GM18507 (cell line): ENCODE measurements around the gene DLGAP4.
"Not testable (repeated sequence)": the region's sequence is repeated elsewhere in the genome, so short reads cannot be mapped to it uniquely, and the experiment has no call there.

Experiments
- DNase-seq: peaks from one replicate; pipeline ENCODE4 v3.0.0; 2011; ENCODE audit warnings: low read depth; ENCODE audit not compliant: insufficient read length; ENCODE audit errors: extremely low spot score
- FAIRE-seq: peaks from 2 replicates; lab custom pipeline; 2011; peaks lifted over from hg19 to GRCh38; lab: Jason Lieb, UNC

DLGAP4 gene

DNA sequence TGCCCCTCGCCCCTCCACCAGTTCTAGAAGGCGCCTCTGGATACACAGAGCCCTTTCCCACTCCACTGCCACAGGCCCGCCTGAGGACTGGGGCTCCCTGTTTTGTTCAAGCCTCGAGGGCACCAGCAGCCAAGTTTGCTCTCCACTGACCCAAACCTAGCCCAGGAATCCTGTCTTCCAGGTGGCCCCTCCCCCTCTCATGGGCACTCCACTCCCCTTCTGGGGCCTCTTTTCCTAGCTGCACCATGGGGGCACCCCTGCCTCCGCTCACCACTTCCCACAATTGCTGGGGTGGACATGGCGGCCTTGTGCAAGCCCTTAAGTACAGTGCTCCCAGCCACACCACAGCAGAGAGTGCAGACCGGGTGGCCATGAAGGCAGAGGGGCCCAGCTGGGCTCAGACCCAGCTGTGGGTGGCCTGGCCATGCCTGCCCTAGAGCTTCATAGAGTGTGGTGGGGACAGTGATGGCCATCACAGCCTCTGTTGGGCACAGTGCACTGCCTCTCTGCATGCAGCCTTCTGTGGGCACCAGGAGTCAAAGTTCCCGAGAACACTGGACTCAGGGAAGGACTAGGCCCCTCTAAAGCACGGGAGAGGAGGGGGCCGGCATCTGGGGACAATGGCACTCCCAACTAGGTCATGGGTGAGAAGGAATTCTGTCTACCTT, 236.5 kb downstream of the DLGAP4 start:
- DNase-seq (no peak), FAIRE-seq (no peak)

DNA sequence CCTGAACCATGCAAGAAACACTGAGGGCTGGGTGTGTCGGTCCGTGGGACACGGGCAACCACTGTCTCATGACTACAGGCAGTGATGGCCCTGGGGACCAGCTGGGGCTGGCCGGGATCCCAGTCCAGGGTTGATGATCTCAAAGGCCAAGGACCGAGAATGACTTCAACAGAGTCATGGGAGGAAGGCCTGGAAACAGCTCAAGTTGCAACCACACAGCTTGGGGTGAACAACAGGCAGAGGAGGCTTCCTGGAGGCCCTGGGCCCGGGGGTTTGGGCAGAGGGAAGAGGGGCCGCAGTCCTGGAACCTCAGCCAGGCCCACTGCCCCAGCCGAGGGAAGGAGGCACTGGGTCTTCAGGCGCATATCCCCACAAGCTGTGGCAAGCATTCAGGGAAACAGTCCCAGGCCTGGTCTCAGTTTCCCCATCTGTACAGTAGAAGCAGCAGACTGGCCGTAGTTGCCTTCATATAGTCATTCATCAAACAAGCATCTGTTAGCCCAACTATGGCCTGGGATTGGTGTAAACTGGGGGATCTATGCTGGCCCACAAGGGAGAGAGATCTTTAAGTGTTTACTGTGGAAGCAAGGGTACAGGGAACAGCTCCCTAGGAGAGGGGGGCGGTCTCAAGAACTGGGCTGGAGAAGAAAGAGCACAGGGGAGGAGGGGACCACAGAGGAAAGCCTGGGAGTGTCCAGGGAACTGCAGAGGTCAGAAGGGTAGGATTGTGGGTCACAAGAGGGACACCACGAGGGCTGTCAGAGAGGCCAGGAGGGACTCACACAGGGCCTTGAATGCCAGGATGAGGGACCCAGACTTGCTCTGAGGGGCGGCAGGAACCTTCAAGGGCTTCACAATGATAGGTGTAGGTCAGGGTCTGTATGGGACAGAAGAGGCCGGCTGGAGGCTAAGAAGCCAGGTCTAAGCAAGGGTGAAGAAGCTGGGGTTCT, 237.3 kb downstream of the DLGAP4 start:
- no peak for FAIRE-seq
- DNase-seq, result no peak

DNA sequence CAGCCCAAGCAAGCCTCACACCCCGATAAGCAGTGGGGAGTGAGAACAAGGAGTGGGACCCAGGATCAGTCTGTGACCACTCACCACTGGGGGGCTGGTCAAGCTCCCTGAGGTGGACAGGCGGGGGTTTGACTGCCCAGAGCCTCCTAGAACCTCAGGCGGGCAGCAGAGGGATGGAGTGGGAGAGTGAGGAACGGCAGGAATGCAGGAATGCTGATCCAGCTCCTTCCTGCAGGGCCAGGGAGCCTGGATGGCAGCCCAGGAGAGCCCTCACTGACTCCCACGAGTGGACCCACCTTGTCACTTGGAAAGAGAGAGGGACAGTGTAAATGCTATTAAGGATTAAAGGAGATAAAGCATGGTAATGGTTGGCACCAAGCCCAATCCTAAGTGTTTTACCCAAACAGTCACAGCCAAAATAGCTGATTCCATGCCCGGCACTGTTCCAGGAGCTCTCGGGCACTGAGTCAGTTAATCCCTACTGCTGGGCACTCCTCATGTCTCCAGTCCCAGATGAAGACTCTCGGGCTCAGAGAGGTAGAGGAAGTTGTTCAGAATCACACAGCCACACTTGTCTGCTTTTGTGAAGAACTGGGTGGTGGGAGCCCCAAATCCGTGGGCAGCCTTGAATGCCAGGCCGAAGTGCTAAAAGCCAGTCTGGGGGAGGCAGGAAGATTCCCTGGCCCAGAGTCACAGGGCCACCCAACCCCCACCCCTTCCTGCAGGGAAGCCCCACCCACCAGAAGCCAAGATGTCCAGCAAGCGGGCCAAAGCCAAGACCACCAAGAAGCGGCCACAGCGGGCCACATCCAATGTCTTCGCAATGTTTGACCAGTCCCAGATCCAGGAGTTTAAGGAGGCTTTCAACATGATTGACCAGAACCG, 238.2 kb downstream of the DLGAP4 start:
- FAIRE-seq (no peak), DNase-seq (no peak)

DNA sequence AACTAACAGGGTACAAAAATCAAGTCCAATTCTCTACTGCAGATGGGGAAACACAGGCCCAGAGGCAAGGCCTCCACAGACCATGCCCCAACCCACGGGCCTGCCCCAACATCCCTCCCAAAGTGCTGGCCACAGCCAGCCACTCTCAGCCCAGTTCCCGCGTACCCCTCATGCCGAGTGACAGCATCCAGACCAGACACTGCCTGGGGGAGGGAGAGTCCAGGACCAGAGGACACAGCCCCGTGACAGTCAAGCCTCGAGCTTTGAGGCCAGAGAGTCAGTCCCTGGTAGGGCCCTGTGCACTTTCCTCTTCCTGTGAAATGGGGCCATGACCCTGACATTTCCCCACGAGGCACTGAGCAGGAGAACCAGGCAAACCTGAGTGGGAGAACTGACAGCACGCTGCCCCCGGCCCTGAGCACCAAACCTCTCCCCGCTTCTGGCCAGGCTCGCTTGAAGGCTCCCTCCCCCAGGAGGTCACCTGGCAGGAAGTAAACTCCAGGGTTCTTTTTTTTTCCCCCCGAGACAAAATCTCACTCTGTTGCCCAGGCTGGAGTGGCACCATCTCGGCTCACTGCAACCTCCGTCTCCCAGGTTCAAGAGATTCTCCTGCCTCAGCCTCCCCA, 240.1 kb downstream of the DLGAP4 start:
- no peak for DNase-seq
- FAIRE-seq, result no peak

DNA sequence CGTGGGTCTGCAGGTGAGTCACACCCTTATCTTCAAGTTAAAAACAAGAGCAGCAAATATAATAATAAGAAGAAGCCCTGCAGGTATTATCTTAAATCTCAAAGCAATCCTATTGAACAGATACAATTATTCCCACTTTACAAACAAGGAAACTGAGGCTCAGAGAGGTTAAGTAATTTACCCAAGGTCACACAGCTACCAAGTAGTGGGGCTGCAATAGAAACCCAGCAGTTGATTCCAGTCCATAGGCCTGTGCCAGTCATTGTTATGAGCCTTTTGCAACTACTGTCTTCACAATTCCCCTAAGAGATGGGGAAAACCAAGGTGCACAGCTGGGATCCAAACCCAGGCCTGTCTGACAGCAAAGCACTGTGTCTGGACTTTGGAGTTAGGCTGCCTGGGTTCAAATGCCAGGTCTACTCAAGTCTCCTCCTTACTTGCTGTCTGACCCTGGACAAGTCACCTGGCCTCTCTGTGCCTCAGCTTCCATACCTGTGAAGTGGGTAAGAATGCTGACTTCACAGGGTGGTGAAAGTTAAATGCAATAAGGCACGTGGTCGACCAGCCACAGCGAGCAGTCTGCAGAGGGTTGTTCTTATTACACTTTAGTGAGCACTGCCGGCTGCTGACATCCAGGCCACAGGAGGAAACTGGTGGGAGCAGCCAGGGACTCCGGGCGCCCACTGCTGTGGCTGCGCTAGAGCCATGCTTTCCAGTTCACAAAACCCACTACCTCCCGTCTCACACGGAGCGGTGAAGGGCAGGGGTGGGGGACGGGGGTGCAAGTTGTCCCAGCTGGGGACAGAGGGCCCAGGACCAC, 241.3 kb downstream of the DLGAP4 start:
- no peak for DNase-seq
- FAIRE-seq, result no peak

DNA sequence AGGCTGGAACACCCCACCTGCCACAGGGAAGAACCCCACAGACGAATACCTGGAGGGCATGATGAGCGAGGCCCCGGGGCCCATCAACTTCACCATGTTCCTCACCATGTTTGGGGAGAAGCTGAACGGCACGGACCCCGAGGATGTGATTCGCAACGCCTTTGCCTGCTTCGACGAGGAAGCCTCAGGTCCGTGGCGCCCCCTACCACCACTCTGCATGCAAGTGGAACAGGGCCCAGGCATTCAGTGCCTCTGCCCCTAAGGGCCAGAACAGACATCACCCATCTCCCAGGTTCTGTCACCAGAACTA, 241.8 kb downstream of the DLGAP4 start:
- DNase-seq, result no peak
- FAIRE-seq, result no peak

DNA sequence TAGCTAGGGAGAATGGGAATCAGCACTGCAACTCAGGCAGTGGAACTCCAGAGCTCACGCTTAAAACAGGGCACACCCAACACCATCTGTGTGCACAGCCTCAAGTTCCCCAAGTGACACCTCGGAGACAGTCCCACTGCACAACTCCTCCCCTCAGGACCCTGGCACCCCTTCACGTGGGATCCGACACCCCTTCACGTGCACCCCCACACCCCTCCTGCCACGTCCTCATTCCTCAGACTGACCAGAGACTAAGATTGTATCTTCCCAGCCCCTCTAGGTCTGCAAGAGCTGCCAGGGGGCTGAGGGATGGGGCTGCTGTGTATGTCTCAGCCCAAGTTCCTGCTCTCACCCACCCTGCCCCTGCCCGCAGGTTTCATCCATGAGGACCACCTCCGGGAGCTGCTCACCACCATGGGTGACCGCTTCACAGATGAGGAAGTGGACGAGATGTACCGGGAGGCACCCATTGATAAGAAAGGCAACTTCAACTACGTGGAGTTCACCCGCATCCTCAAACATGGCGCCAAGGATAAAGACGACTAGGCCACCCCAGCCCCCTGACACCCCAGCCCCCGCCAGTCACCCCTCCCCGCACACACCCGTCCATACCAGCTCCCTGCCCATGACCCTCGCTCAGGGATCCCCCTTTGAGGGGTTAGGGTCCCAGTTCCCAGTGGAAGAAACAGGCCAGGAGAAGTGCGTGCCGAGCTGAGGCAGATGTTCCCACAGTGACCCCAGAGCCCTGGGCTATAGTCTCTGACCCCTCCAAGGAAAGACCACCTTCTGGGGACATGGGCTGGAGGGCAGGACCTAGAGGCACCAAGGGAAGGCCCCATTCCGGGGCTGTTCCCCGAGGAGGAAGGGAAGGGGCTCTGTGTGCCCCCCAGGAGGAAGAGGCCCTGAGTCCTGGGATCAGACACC, 242.8 kb downstream of the DLGAP4 start:
- FAIRE-seq, result no peak
- DNase-seq, result no peak

DNA sequence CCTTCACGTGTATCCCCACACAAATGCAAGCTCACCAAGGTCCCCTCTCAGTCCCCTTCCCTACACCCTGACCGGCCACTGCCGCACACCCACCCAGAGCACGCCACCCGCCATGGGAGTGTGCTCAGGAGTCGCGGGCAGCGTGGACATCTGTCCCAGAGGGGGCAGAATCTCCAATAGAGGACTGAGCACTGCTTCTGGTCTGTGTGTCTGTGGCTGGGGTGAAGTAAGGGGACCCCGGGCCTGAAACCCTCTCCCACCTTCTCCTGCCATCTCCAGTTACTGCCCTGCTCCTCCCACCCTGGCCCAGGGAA, 243.4 kb downstream of the DLGAP4 start:
- DNase-seq (no peak), FAIRE-seq (no peak)

DNA sequence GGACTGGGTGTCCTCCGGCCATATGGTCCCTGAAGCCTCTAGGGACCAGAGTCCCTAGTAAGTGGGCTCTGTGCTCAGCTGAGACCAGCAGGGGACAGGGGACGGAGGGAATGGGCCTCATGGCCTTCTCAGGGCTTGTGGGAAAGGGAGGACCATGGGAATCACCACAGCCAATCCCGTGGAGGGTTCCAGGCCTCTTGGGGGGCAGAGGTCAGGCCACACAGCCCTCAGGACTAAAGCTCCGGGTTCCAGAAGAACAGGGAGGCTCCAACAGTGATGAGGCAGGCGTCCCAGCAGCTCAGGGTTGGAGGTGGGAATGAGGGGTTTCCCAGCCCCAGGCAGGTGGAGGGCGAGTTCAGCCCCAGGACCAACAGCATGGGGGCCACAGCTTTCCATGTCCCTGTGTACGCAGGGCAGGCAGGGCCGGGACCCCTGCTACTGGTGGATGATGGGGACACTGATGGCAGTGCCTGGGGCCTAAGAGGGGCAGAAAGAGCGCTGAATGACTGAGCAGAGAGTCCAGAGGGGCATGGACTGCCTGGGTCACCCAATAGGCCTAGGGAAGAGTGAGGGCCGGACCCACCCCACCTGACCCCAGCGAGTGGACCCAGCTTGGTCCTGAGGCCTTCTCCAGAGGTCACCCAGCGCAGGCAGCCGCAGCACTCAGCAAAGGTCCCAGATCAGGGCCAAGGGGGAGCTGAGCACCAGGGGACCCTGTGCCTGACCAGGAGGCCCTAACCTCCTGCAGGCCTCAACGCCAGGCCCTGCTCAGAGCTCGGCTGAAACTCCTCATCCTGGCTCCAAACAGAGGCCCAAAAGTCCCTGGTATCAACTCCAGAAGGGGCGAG, 244.0 kb downstream of the DLGAP4 start:
- FAIRE-seq, result no peak

DNA sequence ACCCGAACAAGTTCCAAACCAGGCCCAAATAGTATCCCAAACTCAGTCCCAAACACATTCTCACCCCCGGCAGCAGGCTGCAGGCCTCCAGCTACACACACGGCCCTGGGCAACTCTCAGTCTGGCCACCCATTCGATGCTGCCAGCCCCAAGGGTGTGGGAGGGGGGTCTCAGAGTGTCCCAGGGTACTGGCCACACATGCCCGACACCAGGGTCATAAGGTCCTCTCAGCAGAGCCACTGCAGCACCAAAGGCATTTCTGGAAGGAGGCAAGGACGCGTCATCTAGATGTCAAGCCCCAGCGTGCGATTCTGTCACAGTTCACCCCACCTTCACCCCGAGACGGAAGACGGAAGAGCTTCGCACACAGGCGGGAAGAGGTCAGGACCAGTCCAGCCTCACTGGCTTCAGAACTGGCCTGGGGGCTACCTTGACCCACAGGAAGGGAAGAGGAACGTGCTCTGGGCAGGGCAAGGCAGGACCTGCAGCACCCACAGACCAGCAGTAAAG, 244.7 kb downstream of the DLGAP4 start:
- no peak for DNase-seq
- no peak for FAIRE-seq

More for the DNA sequence above, 244.0 kb downstream of the DLGAP4 start:
- no peak for DNase-seq

DNA sequence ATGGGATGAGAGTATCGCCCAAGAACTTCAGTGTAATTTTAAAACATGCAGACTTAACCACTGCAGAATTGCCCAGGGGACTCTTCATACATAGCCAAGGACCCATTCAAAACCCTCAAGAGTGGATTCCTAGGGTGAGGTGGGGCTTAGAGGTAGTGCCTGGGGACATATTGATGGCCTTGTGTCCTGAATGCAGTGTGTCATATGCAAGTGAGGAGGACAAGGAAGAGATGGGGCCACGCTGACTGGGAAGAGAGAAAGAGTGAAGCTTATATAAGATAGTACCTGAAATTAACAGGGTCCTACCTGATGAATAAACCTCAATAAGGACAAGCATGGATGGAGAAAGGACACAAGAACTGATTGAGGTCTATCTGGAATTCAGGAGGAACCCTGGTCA, 249.1 kb downstream of the DLGAP4 start:
- DNase-seq (no peak), FAIRE-seq (no peak)

DNA sequence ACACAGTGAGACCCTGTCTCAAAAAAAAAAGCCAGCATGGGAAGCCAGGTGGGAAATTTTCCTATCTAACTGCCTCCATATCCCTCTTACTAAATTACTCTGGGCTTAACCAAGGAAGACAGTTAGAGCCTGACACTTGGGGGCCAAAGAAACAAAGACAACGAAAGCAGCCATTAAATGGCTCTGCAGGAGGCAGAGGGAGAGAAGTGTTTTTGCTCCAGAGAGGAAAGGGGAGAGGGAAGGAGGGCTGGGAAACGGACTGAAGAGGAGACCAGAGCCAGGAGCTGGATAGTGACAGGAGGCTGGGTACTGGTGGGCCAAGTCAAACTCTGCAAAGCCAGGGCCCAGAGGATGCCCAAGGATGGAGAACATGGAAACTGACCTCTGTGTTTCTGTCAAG, 256.6 kb downstream of the DLGAP4 start:
- no peak for FAIRE-seq
- DNase-seq, result no peak

DNA sequence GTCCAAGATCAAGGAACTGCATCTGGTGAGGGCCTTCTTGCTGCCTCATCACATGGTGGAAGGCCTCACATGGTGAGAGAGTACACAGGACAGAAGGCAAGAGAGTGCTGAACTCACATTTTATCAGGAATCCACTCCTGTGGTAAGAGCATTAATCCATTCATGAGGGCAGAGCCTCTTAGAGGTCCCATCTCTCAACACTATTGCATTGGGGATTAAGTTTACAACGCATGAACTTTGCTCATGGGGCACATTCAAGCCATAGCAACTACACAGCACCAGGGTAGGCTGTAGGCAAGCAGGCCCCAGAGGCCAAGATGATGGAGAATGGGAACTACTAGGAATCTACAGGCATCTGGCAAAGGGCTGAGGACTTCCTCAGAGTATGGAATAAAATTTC, 257.2 kb downstream of the DLGAP4 start:
- no peak for FAIRE-seq

DNA sequence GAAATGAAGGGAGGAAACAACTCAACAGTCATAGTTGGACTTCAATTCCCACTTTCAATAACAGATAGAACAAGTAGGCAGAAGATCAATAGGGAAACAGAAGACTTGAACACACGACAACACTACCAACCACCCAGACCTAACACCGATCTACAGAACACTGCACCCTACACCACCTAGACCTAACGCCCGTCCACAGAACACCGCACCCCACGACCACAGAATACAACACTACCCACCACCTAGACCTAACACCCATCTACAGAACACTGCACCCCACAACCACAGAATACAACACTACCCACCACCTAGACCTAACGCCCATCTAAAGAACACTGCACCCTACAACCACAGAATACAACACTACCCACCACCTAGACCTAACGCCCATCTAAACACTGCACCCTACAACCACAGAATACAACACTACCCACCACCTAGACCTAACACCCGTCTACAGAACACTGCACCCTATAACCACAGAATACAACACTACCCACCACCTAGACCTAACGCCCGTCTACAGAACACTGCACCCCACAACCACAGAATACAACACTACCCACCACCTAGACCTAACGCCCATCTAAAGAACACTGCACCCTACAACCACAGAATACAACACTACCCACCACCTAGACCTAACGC, 258.1 kb downstream of the DLGAP4 start:
- not testable (repeated sequence) for DNase-seq, FAIRE-seq

More for the DNA sequence above, 257.2 kb downstream of the DLGAP4 start:
- DNase-seq, result no peak

DNA sequence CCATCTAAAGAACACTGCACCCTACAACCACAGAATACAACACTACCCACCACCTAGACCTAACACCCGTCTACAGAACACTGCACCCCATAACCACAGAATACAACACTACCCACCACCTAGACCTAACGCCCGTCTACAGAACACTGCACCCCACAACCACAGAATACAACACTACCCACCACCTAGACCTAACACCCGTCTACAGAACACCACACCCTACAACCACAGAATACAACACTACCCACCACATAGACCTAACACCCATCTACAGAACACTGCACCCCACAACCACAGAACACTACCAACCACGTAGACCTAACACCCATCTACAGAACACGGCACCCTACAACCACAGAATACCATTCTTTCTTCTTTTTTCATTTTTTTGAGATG, 258.6 kb downstream of the DLGAP4 start:
- not testable (repeated sequence) for FAIRE-seq, DNase-seq

DNA sequence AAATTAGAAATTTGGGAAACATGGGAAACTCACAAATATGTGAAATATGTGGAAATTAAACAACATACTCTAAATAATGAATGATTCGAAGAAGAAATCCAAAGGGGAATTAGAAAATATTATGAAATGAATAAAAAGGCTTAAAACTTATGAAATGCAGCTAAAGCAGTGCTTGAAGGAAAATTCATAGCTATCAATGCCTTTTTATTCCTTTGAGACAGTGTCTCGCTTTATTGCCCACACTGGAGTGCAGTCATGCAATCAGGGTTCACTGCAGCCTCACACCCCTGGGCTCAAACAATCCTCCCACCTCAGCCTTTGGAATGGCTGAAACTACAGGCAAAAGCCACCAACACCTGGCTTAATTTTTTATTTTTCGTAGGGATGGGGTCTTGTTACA, 259.4 kb downstream of the DLGAP4 start:
- FAIRE-seq (no peak), DNase-seq (no peak)
